Parathyroid adenoma (tissue), 2 donors: Measurements from ENCODE around the gene CD44.

Experiments
- H2AFZ ChIP-seq: fragments of 300-600 bp; sonication (generic); one replicate; pipeline ENCODE4 v1.7.0; 2017; ENCODE audit warnings: antibody characterized with exemption, mild to moderate bottlenecking
- H3K27ac ChIP-seq: fragments of 300-600 bp; sonication (generic); one replicate; pipeline ENCODE4 v1.7.0; 2017
- H3K27me3 ChIP-seq: fragments of 300-600 bp; sonication (generic); one replicate; pipeline ENCODE4 v1.7.0; 2017; ENCODE audit warnings: low read length; ENCODE audit not compliant: control insufficient read depth, insufficient read depth
- H3K36me3 ChIP-seq: fragments of 300-600 bp; sonication (generic); one replicate; pipeline ENCODE4 v1.7.0; 2017; ENCODE audit warnings: low read length; ENCODE audit not compliant: control insufficient read depth, insufficient read depth
- H3K4me1 ChIP-seq: fragments of 300-600 bp; sonication (generic); one replicate; pipeline ENCODE4 v1.7.0; 2017; ENCODE audit warnings: control low read depth
- H3K4me2 ChIP-seq: fragments of 300-600 bp; sonication (generic); one replicate; pipeline ENCODE4 v1.7.0; 2017; ENCODE audit warnings: low read length
- H3K4me3 ChIP-seq: fragments of 300-600 bp; sonication (generic); one replicate; pipeline ENCODE4 v1.7.0; 2017; ENCODE audit warnings: low read depth, low read length
- H3K79me2 ChIP-seq: fragments of 300-600 bp; sonication (generic); one replicate; pipeline ENCODE4 v1.7.0; 2017; ENCODE audit warnings: control low read depth
- H3K9ac ChIP-seq: fragments of 300-600 bp; sonication (generic); one replicate; pipeline ENCODE4 v1.7.0; 2017; ENCODE audit warnings: mild to moderate bottlenecking
- H3K9me3 ChIP-seq: fragments of 300-600 bp; sonication (generic); one replicate; pipeline ENCODE4 v1.7.0; 2017; ENCODE audit warnings: low read length; ENCODE audit not compliant: control insufficient read depth
- TF ChIP-seq, protein P1 (sequence below): fragments of 300-600 bp; sonication (generic); IDR thresholded peaks from one replicate; pipeline ENCODE4 v1.7.0; 2017; ENCODE audit warnings: antibody characterized with exemption, mild to moderate bottlenecking
- donor health status: primary hyperparathyroidism.

CD44 gene

DNA sequence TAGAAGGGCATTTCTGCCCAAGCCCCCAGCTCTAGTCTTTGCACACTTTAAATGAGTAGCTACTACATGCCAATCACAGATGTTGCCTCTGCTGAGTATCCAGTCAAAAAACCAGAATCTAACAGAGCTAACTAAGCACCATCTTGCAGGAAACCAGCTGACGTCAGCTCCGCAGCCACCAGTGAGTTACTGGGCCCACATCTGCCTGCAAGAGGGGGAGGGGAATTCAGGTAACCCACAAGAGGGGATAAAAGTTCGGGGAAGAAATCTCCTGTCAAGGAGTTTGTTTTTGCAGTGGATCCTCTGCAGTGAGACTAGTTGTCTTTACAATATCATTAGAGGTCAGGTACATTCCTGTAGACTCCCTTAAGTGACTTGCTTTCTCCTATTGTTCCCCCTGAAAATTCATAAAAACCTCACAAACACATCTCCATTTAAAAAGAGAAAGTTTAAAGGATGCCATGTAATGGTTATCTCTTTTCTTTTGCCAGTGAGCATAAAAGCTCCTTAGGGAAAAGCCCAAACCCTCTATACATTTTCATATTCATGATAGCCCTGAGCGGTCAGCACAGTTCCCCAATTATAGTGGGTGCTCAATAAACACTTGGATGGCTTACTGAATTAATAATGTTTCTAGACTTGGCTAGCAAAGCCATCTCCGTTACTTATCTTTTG, 9.3 kb downstream of the CD44 start:
- Histone ChIP-seq H3K27me3 (no peaks in the 10 kb centered on the region), H3K79me2 (peaks cover 2% of the 10 kb centered on the region), H3K4me2 (no peak overlapping the region), H3K4me3 (no peak overlapping the region), H3K9me3 (no peaks in the 10 kb centered on the region), H3K27ac (no peak overlapping the region), H3K9ac (no peak overlapping the region), H3K36me3 (no peaks in the 10 kb centered on the region), H3K4me1 (peaks cover 4% of the 10 kb centered on the region), H2AFZ (no peak overlapping the region)
- TF ChIP-seq, protein P1, sequence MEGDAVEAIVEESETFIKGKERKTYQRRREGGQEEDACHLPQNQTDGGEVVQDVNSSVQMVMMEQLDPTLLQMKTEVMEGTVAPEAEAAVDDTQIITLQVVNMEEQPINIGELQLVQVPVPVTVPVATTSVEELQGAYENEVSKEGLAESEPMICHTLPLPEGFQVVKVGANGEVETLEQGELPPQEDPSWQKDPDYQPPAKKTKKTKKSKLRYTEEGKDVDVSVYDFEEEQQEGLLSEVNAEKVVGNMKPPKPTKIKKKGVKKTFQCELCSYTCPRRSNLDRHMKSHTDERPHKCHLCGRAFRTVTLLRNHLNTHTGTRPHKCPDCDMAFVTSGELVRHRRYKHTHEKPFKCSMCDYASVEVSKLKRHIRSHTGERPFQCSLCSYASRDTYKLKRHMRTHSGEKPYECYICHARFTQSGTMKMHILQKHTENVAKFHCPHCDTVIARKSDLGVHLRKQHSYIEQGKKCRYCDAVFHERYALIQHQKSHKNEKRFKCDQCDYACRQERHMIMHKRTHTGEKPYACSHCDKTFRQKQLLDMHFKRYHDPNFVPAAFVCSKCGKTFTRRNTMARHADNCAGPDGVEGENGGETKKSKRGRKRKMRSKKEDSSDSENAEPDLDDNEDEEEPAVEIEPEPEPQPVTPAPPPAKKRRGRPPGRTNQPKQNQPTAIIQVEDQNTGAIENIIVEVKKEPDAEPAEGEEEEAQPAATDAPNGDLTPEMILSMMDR: no peak

DNA sequence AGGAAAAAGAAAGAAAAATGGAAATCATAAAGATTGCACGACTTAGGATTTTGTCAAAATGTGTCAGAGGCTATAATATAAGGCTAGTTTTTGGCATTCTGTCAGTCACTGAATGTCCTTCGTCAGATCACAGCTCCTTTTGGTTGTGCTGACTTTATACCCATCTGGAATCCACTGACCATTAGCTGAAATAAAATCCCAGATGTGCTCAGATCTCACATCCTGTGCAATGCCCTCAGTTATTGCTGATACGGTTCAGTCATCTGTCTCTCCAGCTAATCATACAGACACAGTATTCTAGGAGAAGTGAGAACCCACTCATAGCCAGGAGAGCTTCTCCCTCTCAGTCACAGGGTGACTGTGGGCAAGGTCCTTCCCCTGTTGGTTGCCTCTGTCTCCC, 11.5 kb downstream of the CD44 start:
- Histone ChIP-seq H3K36me3 (no peaks in the 10 kb centered on the region), H3K4me1 (no peaks in the 10 kb centered on the region), H2AFZ (no peak overlapping the region), H3K9ac (no peak overlapping the region), H3K4me2 (no peak overlapping the region), H3K4me3 (no peak overlapping the region), H3K27ac (no peak overlapping the region), H3K9me3 (no peaks in the 10 kb centered on the region), H3K79me2 (peaks cover 2% of the 10 kb centered on the region), H3K27me3 (no peaks in the 10 kb centered on the region)
- TF ChIP-seq, protein P1: no peak

DNA sequence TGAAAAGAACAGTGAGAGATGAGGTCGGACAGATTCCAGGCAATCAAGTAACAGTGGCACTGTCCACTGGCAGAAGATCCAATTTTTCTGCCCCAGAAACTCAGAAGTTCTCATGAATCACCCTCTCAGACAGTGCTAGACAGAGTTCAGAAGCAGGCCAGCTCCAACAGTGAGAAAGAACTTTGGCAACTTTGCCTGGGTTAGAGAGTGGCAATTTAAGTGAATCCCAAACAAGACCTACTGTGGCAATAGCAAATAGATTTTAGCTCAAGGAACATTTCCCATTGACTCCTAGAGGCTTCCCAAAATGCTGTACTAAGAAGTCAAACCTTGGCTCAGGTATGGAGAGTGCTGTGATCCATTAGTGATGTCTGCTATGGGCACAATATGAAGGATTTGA, 12.3 kb downstream of the CD44 start:
- no peaks in the 10 kb centered on the region for H3K27me3 ChIP-seq
- no peaks in the 10 kb centered on the region for H3K36me3 ChIP-seq
- H2AFZ ChIP-seq: no peak overlapping the region
- H3K27ac ChIP-seq: no peak overlapping the region
- H3K4me3 ChIP-seq: no peak overlapping the region
- peaks cover under 1% of the 10 kb centered on the region for H3K79me2 ChIP-seq
- H3K9me3 ChIP-seq: no peaks in the 10 kb centered on the region
- TF ChIP-seq, protein P1: no peak
- no peak overlapping the region for H3K4me2 ChIP-seq
- H3K9ac ChIP-seq: no peak overlapping the region
- H3K4me1 ChIP-seq: no peaks in the 10 kb centered on the region

DNA sequence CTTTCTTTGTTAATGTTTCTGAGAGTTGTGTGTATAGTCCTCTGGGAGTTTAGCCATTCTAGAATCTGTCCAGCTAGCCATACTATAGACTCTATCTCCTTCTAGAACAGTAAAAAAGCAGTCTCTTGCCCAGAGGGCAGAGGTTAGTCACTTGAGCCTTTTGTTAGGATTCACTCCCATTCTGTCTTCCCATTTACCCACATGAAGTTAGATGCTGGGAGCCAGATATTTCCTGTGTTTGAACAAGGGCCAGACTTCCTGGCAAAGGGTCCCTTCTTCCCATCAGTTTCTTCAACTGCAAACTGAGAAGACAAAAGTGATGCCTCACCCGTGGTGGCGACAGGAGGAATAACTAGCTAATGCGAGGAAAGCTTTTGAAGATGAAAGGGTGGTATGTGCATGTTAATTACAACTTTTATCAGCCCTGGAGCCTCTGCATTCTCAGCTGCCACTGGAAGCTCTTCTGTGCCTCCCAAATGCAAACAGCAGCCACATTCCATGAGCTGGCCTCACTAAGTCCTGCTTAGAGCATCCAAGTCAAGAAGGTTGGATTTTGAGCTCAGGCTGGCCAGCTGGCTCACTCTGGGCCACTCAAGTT, 12.8 kb downstream of the CD44 start:
- Histone ChIP-seq H3K9me3 (no peaks in the 10 kb centered on the region), H3K4me2 (no peak overlapping the region), H3K79me2 (peaks cover 2% of the 10 kb centered on the region), H3K27ac (no peak overlapping the region), H3K27me3 (no peaks in the 10 kb centered on the region), H3K4me3 (no peak overlapping the region), H3K9ac (no peak overlapping the region), H2AFZ (no peak overlapping the region), H3K36me3 (no peaks in the 10 kb centered on the region), H3K4me1 (no peaks in the 10 kb centered on the region)
- TF ChIP-seq, protein P1: no peak

DNA sequence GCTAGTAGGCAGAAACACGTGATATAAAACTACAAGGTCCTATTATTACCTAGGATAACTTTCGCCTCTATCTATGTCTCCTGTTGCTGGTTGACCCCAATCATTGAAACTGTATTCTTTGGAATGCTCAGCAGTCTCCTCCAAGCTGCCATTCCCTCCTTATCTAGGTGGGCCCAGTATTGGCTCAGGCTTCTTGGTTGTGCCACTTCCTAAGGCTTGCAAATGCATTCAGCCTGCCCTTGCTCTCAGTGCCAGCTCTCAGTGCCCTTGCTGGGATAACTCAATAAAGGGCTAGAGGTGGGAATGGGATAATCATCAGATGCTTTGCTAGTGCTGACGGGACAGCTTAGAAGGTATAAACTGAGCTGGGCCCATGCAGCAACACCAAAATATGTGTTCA, 13.6 kb downstream of the CD44 start:
- Histone ChIP-seq H3K4me1 (no peaks in the 10 kb centered on the region), H3K9ac (no peak overlapping the region), H2AFZ (no peak overlapping the region)

More for the DNA sequence above, 13.6 kb downstream of the CD44 start:
- Histone ChIP-seq H3K79me2 (peaks cover 2% of the 10 kb centered on the region), H3K36me3 (no peaks in the 10 kb centered on the region), H3K9me3 (no peaks in the 10 kb centered on the region), H3K27ac (no peak overlapping the region), H3K4me2 (no peak overlapping the region), H3K4me3 (no peak overlapping the region), H3K27me3 (no peaks in the 10 kb centered on the region)
- TF ChIP-seq, protein P1: no peak
